H1 (cell line): ENCODE data around the gene ZBTB46. TPM values are rescaled to one million over a fixed set of nuclear protein-coding genes. Genes with fewer than 3 reads are reported as not detected.

Experiments used
- CTCF ChIA-PET: fragments of 300-600 bp; sonication (Branson Sonifier 250); formaldehyde crosslinking; loops from one replicate; lab custom pipeline; 2021; ENCODE audit not compliant: partially characterized antibody; lab: Charles Lee
- POLR2A ChIA-PET: fragments of 300-600 bp; sonication (Branson Sonifier 250); formaldehyde crosslinking; loops from one replicate; lab custom pipeline; 2021; ENCODE audit warnings: inconsistent platforms; ENCODE audit not compliant: partially characterized antibody; lab: Charles Lee
- DNase-seq, 2 experiments: peaks; one replicate each; pipeline versions ENCODE4 v3.0.0 to v3.0.0-alpha.2; 2010 to 2022; ENCODE audit warnings: low spot score in 2 of 2, low read depth in 1 of 2, mixed read lengths in 1 of 2
- FAIRE-seq: peaks from 2 replicates; lab custom pipeline; 2011; peaks lifted over from hg19 to GRCh38; lab: Jason Lieb, UNC
- H2AFZ ChIP-seq: 2 replicates; pipeline ENCODE4 v1.8.1; 2012; ENCODE audit warnings: low read length, inconsistent platforms
- H2AK5ac ChIP-seq: 2 replicates; pipeline ENCODE4 v1.6.1; 2013; ENCODE audit warnings: low read depth, low read length
- H2BK120ac ChIP-seq: replicated peaks from 2 replicates; pipeline ENCODE3; 2013; ENCODE audit warnings: low read depth, low read length, inconsistent platforms
- H2BK12ac ChIP-seq: 2 replicates; pipeline ENCODE4 v1.6.1; 2013; ENCODE audit warnings: low read depth, low read length
- H2BK15ac ChIP-seq: 2 replicates; pipeline ENCODE4 v1.6.1; 2013; ENCODE audit warnings: low read length
- H2BK20ac ChIP-seq: 2 replicates; pipeline ENCODE4 v1.6.1; 2013; ENCODE audit warnings: low read length
- H2BK5ac ChIP-seq: 2 replicates; pipeline ENCODE4 v1.6.1; 2013; ENCODE audit warnings: low read depth, low read length
- H3K14ac ChIP-seq: 2 replicates; pipeline ENCODE4 v1.6.1; 2013; ENCODE audit warnings: inconsistent platforms; ENCODE audit not compliant: insufficient read length
- H3K18ac ChIP-seq: 2 replicates; pipeline ENCODE4 v1.6.1; 2013; ENCODE audit warnings: low read length; ENCODE audit errors: extremely low read depth
- H3K23ac ChIP-seq: 2 replicates; pipeline ENCODE4 v1.6.1; 2013; ENCODE audit warnings: inconsistent platforms; ENCODE audit not compliant: insufficient read length
- H3K23me2 ChIP-seq: 2 replicates; pipeline ENCODE4 v1.6.1; 2013; ENCODE audit warnings: low read depth, low read length
- H3K27ac ChIP-seq: 2 replicates; pipeline ENCODE4 v1.6.1; 2011; ENCODE audit warnings: low read depth, low read length, inconsistent platforms
- H3K27me3 ChIP-seq, 4 experiments: replicated peaks in 1 of 4; 1 replicate in 1 of 4; 2 replicates in 3 of 4; pipeline versions ENCODE4 v1.6.1 to v1.8.1; 2011 to 2013; ENCODE audit warnings: low read length in 3 of 4, mild to moderate bottlenecking in 3 of 4, inconsistent platforms in 2 of 4, mixed read lengths in 2 of 4, moderate library complexity in 1 of 4; ENCODE audit not compliant: control insufficient read depth in 3 of 4, insufficient read depth in 3 of 4; ENCODE audit errors: extremely low read depth in 1 of 4
- H3K36me3 ChIP-seq, 4 experiments: 2 replicates each; pipeline versions ENCODE4 v1.6.1 to v1.8.1; 2011 to 2013; ENCODE audit warnings: mild to moderate bottlenecking in 4 of 4, low read length in 3 of 4, moderate library complexity in 2 of 4, control low read depth in 1 of 4, inconsistent platforms in 1 of 4; ENCODE audit not compliant: insufficient read depth in 4 of 4, control insufficient read depth in 2 of 4
- H3K4ac ChIP-seq: replicated peaks from 2 replicates; pipeline ENCODE3; 2013; ENCODE audit warnings: low read length, low read depth, mixed read lengths, inconsistent platforms; ENCODE audit not compliant: insufficient read length
- H3K4me1 ChIP-seq, 4 experiments: replicated peaks in 1 of 4; 1 replicate in 1 of 4; 2 replicates in 3 of 4; pipeline versions ENCODE4 v1.6.1 to v1.8.1; 2011 to 2013; ENCODE audit warnings: low read length in 3 of 4, inconsistent platforms in 2 of 4, mixed read lengths in 1 of 4; ENCODE audit not compliant: insufficient read depth in 4 of 4, control insufficient read depth in 3 of 4
- H3K4me2 ChIP-seq, 2 experiments: 2 replicates each; pipeline versions ENCODE4 v1.6.1 to v1.8.1; 2011 to 2013; ENCODE audit warnings: low read depth in 2 of 2, low read length in 2 of 2, control low read depth in 1 of 2, inconsistent platforms in 1 of 2, mild to moderate bottlenecking in 1 of 2; ENCODE audit not compliant: insufficient read depth in 1 of 2
- H3K4me3 ChIP-seq, 4 experiments: fragments of 200-600, 300-600 bp in 1 of 4; sonication (generic), shearing (Covaris generic), sonication (Bioruptor Twin) in 1 of 4; 2 replicates each; pipeline versions ENCODE4 v1.5.1 to v1.8.1; 2011 to 2016; ENCODE audit warnings: low read length in 4 of 4, low read depth in 3 of 4, control low read depth in 2 of 4, inconsistent platforms in 2 of 4, mild to moderate bottlenecking in 2 of 4, mixed read lengths in 1 of 4, moderate library complexity in 1 of 4; ENCODE audit not compliant: insufficient read depth in 2 of 4; ENCODE audit errors: extremely low read depth in 1 of 4
- H3K56ac ChIP-seq: replicated peaks from 2 replicates; pipeline ENCODE3; 2013; ENCODE audit warnings: low read depth, mild to moderate bottlenecking, mixed read lengths, low read length, inconsistent platforms; ENCODE audit not compliant: insufficient read length
- H3K79me1 ChIP-seq: 2 replicates; pipeline ENCODE4 v1.6.1; 2013; ENCODE audit warnings: low read depth, low read length, control low read depth
- H3K79me2 ChIP-seq, 2 experiments: 2 replicates each; pipeline versions ENCODE4 v1.6.1 to v1.8.1; 2012 to 2013; ENCODE audit warnings: low read length in 2 of 2, mild to moderate bottlenecking in 2 of 2, inconsistent platforms in 1 of 2; ENCODE audit not compliant: insufficient read depth in 2 of 2, control insufficient read depth in 1 of 2
- H3K9ac ChIP-seq, 4 experiments: replicated peaks in 1 of 4; 1 replicate in 1 of 4; 2 replicates in 3 of 4; pipeline versions ENCODE4 v1.6.1 to v1.8.1; 2011 to 2013; ENCODE audit warnings: low read depth in 3 of 4, low read length in 3 of 4, control low read depth in 2 of 4, mild to moderate bottlenecking in 2 of 4, moderate library complexity in 2 of 4, inconsistent platforms in 1 of 4; ENCODE audit errors: extremely low read depth in 1 of 4
- H3K9me3 ChIP-seq, 2 experiments: 2 replicates each; pipeline versions ENCODE4 v1.6.1 to v1.8.1; 2012 to 2013; ENCODE audit warnings: mild to moderate bottlenecking in 2 of 2, moderate library complexity in 2 of 2, control low read depth in 1 of 2, inconsistent platforms in 1 of 2, low read depth in 1 of 2, low read length in 1 of 2, mixed read lengths in 1 of 2; ENCODE audit not compliant: insufficient read depth in 2 of 2
- H4K20me1 ChIP-seq, 2 experiments: replicated peaks in 1 of 2; 2 replicates each; pipeline versions ENCODE3 to v1.8.1; 2011 to 2013; ENCODE audit warnings: inconsistent platforms in 2 of 2, low read length in 2 of 2, mild to moderate bottlenecking in 1 of 2; ENCODE audit not compliant: insufficient read depth in 2 of 2, control insufficient read depth in 1 of 2
- H4K5ac ChIP-seq: 2 replicates; pipeline ENCODE4 v1.6.1; 2013; ENCODE audit warnings: low read length, low read depth, mixed read lengths, inconsistent platforms; ENCODE audit not compliant: insufficient read length
- H4K8ac ChIP-seq: 2 replicates; pipeline ENCODE4 v1.8.0; 2013; ENCODE audit warnings: mild to moderate bottlenecking, moderate library complexity, low read length, inconsistent platforms; ENCODE audit not compliant: insufficient read depth; ENCODE audit errors: extremely low read depth
- H4K91ac ChIP-seq: replicated peaks from 2 replicates; pipeline ENCODE3; 2013; ENCODE audit warnings: low read length, mixed read lengths, inconsistent platforms; ENCODE audit not compliant: insufficient read length
- BACH1 ChIP-seq: IDR thresholded peaks from 2 replicates; pipeline ENCODE4 v1.6.1; 2012; ENCODE audit warnings: low read length, improper control_type of control experiment
- FOSL1 ChIP-seq: IDR thresholded peaks from 2 replicates; pipeline ENCODE4 v1.6.1; 2011; ENCODE audit warnings: mild to moderate bottlenecking, low read depth, low read length, moderate library complexity; ENCODE audit not compliant: insufficient read depth
- POU5F1 ChIP-seq: IDR thresholded peaks from 2 replicates; pipeline ENCODE4 v1.6.1; 2011; ENCODE audit warnings: low read depth, mild to moderate bottlenecking, low read length, moderate library complexity
- SP2 ChIP-seq: IDR thresholded peaks from 2 replicates; pipeline ENCODE4 v1.6.1; 2012; ENCODE audit warnings: mild to moderate bottlenecking, low read length, inconsistent platforms
- SRF ChIP-seq: IDR thresholded peaks from 2 replicates; pipeline ENCODE4 v1.6.1; 2011; ENCODE audit warnings: mild to moderate bottlenecking, low read depth, low read length, moderate library complexity
- WGBS, 2 experiments: shearing (Covaris generic) in 1 of 2; methylation state at CpG; one replicate each; pipeline versions ENCODE4 v1.1.6 to v1.1.7; 2013 to 2015; ENCODE audit warnings: low lambda C conversion rate in 2 of 2, mixed read lengths in 2 of 2, inconsistent platforms in 1 of 2, low coverage in 1 of 2, missing lambda C conversion rate in 1 of 2; ENCODE audit not compliant: insufficient replicate concordance in 2 of 2, insufficient coverage in 1 of 2, insufficient read length in 1 of 2; ENCODE audit errors: extremely low coverage in 1 of 2, missing lambda C conversion rate in 1 of 2; 5-methylcytosine and 5-hydroxymethylcytosine counted together
- polyA plus RNA-seq, 7 experiments: library from polyadenylated mRNA; depleted of rRNA in 3 of 7; stranded (reverse) in 5 of 7; unstranded in 2 of 7; fragments of >200 nt in 5 of 7; fragments of 200-250 nt in 2 of 7; gene quantifications; 1 replicate in 5 of 7; 2 replicates in 1 of 7; 4 replicates in 1 of 7; pipeline versions ENCODE4 v1.2.1 to v1.2.3, GENCODE V29; 2011 to 2013; ENCODE audit warnings: missing spikeins in 2 of 7, mixed read lengths in 2 of 7
- total RNA-seq: library from RNA; stranded (reverse); fragmentation: NEBNext Ultra II Directional; extraction: Animal tissue kit (Norgen Biotek cat#: 25700); gene quantifications from 2 replicates; pipeline ENCODE4 v1.2.1, GENCODE V29; 2021
- TF ChIP-seq, protein P1 (sequence below): IDR thresholded peaks from 2 replicates; pipeline ENCODE4 v1.6.1; 2012; ENCODE audit warnings: inconsistent platforms

Gene ZBTB46
- total and polyA plus RNA-seq, 2 of the 8 experiments (the other 6 are each of a cell fraction or from before 2014, with no cell fraction given) = 6.4 to 22.4 TPM

DNA sequence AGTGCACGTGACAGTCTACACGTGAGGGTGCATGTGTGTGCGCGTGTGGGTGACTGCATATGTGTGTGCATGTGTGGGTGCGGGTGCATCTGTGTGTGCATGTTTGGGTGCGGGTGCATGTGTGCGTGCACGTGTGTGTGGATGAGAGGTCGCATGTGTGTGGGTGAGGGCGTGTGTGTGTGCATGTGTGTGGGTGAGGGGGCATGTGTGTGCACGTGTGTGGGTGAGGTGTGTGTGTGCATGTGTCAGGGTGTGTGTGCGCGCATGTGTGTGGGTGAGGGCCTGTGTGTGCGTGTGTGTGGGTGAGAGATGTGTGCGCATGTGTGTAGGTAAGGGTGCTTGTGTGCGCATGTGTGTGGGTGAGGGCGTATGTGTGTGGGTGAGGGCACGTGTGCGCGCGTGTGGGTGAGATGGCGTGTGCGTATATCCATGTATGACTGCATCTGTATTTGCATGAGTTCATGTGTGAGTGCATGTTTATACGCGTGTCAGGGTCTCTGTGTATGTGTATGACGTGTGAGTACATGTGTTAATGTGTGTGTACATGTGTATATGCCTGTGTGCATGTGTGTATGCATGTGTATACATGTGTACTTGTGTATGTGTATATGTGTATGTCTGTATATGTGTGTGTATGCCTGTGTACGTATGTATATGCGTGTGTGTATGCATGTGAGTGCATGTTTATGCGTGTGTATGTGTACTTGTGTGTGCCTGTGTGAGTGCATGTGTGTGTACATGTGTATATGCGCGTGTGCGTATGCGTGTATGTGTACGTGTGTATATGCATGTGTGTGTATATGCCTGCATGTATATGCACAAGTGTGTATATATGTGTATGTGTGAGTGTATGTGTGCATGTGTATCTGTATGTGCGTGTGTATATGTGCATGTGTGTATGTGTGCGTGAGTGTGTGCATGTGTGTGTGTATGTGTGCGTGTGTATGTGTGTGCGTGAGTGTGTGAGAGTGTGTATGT, 98.7 kb downstream of the ZBTB46 start:
- CTCF ChIA-PET = interaction anchor here (1.4 kb wide), 1 partner anchor 16 kb away, joined by 4 read pairs; no protein-coding TSS in a partner anchor
- Histone ChIP-seq H3K18ac (no peak overlapping the region), H3K4ac (no peak overlapping the region), H2BK5ac (no peak overlapping the region), H4K91ac (no peak overlapping the region), H3K36me3 (peaks cover 0 to 14% (median 7%) of the 10 kb centered on the region in 4 experiments; a peak in 5 of 8 replicates), H3K14ac (no peak overlapping the region), H3K79me1 (peaks cover 16% of the 10 kb centered on the region), H3K4me1 (peaks cover 0 to 3% (median 0%) of the 10 kb centered on the region in 4 experiments; a peak in 1 of 7 replicates), H3K4me2 (no peak overlapping the region), H4K8ac (no peak overlapping the region), H4K5ac (no peak overlapping the region), H3K9ac (no peak overlapping the region), H3K79me2 (peaks cover 0 to 8% of the 10 kb centered on the region in 2 experiments; a peak in 1 of 4 replicates), H2AFZ (no peak overlapping the region), H2AK5ac (no peak overlapping the region), H4K20me1 (peaks cover 5 to 48% of the 10 kb centered on the region in 2 experiments), H3K27me3 (peaks cover 0 to 3% (median 1%) of the 10 kb centered on the region in 4 experiments; a peak in 1 of 7 replicates), H3K23ac (no peak overlapping the region), H2BK12ac (no peak overlapping the region; the same call in 1 of the 2 replicates), H3K9me3 (peaks cover 0 to 4% of the 10 kb centered on the region in 2 experiments; a peak in 2 of 4 replicates), H2BK15ac (no peak overlapping the region), H3K56ac (no peak overlapping the region), H3K4me3 (no peak overlapping the region), H3K23me2 (peaks cover 3% of the 10 kb centered on the region), H2BK20ac (0 out of 2 replicates have a peak overlapping the region, but pooled peaks have one; percentile 7), H2BK120ac (peak overlapping the region; percentile 43), H3K27ac (no peak overlapping the region)
- POLR2A ChIA-PET = interaction anchor here (1.0 to 1.9 kb wide), 2 partner anchors 15 to 34 kb away, joined by 3 to 7 read pairs; no protein-coding TSS in a partner anchor
- FAIRE-seq = no peak
- WGBS, 2 experiments = 84% methylated on average over 38 of the region's 38 CpGs; no CpG with 5 or more reads in 1 of the 2 experiments
- no peak for DNase-seq
- TF ChIP-seq SP2 (no peak), POU5F1 (no peak), FOSL1 (no peak), BACH1 (no peak), SRF (no peak)
- TF ChIP-seq, protein P1, sequence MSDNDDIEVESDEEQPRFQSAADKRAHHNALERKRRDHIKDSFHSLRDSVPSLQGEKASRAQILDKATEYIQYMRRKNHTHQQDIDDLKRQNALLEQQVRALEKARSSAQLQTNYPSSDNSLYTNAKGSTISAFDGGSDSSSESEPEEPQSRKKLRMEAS = no peak
